ENCODE results near the gene MEG3. TPM values are rescaled to one million over a fixed set of nuclear protein-coding genes. Genes with fewer than 3 reads are reported as not detected.

Gene MEG3
- total RNA-seq, 1 experiment from 2014 or later = not detected

DNA sequence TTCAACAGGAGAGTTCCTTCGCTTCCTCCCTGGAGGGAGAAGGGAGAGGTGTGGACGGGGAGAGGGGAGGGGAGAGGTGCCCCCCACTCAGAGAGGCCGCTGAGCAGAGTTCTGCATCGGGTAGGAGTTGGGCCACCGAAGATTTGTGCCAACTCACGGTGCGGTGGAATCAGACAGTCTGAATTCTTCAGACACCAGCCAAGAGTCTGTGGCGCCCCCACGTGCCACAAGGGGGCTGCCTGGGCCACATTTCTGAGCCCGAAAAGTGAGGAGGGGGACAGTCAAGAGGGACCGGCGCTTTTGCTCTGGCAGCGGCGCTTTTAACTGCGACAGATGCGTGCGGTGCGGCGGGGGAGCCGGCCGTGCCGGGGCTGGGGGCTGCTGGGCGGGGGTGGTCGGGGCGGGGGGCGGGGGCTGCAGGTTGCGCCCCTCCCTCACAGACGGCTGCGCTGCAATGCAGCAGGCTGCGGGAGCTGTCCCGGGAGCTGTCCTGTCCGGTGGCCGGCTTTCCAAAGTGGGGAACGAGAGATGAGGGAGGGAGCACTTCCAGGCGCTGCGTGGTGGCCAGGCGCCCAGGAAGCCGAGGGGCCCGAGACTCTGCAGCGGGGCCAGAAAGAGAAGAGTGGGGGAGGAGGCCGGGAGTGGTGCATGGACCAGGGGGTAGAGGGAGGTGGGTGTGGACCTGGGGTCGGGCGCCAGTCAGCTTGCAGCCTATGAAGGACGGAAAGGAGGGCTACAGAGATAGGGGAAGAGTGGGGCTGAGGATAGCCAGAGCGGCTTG lies 78.6 kb downstream of the MEG3 start:
- Mint-ChIP-seq H3K27ac (ENCODE audit: unreplicated experiment) (peak overlapping the region; percentile 63), H3K9me3 (ENCODE audit: low read depth, unreplicated experiment) (no peaks in the 10 kb centered on the region), H3K4me3 (ENCODE audit: low read depth, unreplicated experiment) (peak overlapping the region; percentile 69)

DNA sequence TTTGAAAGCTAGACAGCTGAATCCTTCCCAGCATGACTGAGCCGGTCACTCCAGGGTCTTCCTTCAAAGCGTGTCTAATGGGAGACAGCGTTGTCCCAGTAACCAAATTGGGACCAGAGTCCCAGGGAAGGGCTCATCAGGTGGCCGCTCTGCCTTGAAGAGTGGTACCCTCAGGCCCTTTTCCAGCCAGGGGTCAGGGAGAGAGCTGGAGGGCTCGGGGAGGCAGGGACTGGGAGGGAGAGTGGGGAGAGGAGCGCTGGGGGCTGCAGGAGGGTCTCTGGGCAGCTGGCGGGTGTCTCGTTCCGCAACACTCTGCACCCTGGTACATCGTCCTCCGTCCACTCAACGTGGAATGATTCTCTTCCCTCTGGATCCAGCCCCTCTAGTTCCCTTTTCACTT lies 79.2 kb downstream of the MEG3 start:
- H3K9me3 Mint-ChIP-seq (ENCODE audit: low read depth, unreplicated experiment) = no peaks in the 10 kb centered on the region
- no peak overlapping the region for H3K4me3 Mint-ChIP-seq (ENCODE audit: low read depth, unreplicated experiment)
- peaks cover 6% of the 10 kb centered on the region for H3K36me3 Mint-ChIP-seq (ENCODE audit: insufficient read depth, unreplicated experiment)
- peaks cover 44% of the 10 kb centered on the region for H3K4me1 Mint-ChIP-seq (ENCODE audit: low read depth, unreplicated experiment)
- CTCF ChIA-PET = interaction anchor here (0.6 kb wide), 1 partner anchor 84 kb away, joined by 3 read pairs; no protein-coding TSS in a partner anchor
- BruUV-seq (replicated peaks) = no TSS peak
- no peak overlapping the region for H3K27ac Mint-ChIP-seq (ENCODE audit: unreplicated experiment)
- H3K27me3 Mint-ChIP-seq (ENCODE audit: unreplicated experiment) = no peaks in the 10 kb centered on the region
- no peak for DNase-seq
- TF ChIP-seq, protein P1, sequence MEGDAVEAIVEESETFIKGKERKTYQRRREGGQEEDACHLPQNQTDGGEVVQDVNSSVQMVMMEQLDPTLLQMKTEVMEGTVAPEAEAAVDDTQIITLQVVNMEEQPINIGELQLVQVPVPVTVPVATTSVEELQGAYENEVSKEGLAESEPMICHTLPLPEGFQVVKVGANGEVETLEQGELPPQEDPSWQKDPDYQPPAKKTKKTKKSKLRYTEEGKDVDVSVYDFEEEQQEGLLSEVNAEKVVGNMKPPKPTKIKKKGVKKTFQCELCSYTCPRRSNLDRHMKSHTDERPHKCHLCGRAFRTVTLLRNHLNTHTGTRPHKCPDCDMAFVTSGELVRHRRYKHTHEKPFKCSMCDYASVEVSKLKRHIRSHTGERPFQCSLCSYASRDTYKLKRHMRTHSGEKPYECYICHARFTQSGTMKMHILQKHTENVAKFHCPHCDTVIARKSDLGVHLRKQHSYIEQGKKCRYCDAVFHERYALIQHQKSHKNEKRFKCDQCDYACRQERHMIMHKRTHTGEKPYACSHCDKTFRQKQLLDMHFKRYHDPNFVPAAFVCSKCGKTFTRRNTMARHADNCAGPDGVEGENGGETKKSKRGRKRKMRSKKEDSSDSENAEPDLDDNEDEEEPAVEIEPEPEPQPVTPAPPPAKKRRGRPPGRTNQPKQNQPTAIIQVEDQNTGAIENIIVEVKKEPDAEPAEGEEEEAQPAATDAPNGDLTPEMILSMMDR (IDR thresholded peaks at IDR 0.05; ENCODE audit: unreplicated experiment) = no peak
- intact Hi-C loops (cut with micrococcal nuclease; ENCODE audit: unreplicated experiment) = loop anchor here (10.0 kb wide), 1 partner anchor 730 kb away; no protein-coding TSS in a partner anchor

More for the DNA sequence above, 78.6 kb downstream of the MEG3 start:
- peaks cover 50% of the 10 kb centered on the region for H3K4me1 Mint-ChIP-seq (ENCODE audit: low read depth, unreplicated experiment)
- intact Hi-C loops (cut with micrococcal nuclease; ENCODE audit: unreplicated experiment) = loop anchor here (10.0 kb wide), 1 partner anchor 730 kb away; no protein-coding TSS in a partner anchor
- BruUV-seq (replicated peaks) = no TSS peak
- H3K27me3 Mint-ChIP-seq (ENCODE audit: unreplicated experiment) = no peaks in the 10 kb centered on the region
- peaks cover 6% of the 10 kb centered on the region for H3K36me3 Mint-ChIP-seq (ENCODE audit: insufficient read depth, unreplicated experiment)
- DNase-seq = peak; percentile 54
- TF ChIP-seq, protein P1 (IDR thresholded peaks at IDR 0.05; ENCODE audit: unreplicated experiment) = no peak
- CTCF ChIA-PET = interaction anchor here (0.6 kb wide), 1 partner anchor 83 kb away, joined by 3 read pairs; no protein-coding TSS in a partner anchor

DNA sequence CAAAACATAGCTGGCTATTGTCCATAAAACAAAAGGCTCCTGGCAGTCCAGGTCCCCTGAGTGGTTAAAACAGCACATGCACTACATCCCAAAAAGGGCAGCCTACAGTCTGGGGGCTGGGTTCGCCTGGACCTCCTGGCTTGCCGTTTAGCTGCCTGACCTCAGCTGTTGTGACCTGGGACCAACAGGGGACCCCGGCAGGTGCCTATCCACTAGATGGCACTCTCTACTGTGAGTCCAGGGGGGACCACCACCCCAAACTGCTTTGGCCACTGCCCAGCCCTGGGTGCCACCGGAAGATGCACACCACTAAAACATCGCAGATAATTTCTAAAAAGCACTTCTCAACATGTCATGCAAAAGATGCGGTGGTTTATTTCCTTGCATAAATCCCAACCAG lies 80.5 kb downstream of the MEG3 start:
- peaks cover 6% of the 10 kb centered on the region for H3K36me3 Mint-ChIP-seq (ENCODE audit: insufficient read depth, unreplicated experiment)
- no peak overlapping the region for H3K4me3 Mint-ChIP-seq (ENCODE audit: low read depth, unreplicated experiment)
- TF ChIP-seq, protein P1 (IDR thresholded peaks at IDR 0.05; ENCODE audit: unreplicated experiment) = no peak
- no peak overlapping the region for H3K27ac Mint-ChIP-seq (ENCODE audit: unreplicated experiment)
- CTCF ChIA-PET = interaction anchor here (0.6 to 0.9 kb wide), 2 partner anchors 303 to 329 kb away, joined by 3 to 5 read pairs; no protein-coding TSS in a partner anchor
- DNase-seq = no peak
- peaks cover 35% of the 10 kb centered on the region for H3K4me1 Mint-ChIP-seq (ENCODE audit: low read depth, unreplicated experiment)
- no peaks in the 10 kb centered on the region for H3K27me3 Mint-ChIP-seq (ENCODE audit: unreplicated experiment)
- no peaks in the 10 kb centered on the region for H3K9me3 Mint-ChIP-seq (ENCODE audit: low read depth, unreplicated experiment)
- BruUV-seq (replicated peaks) = no TSS peak
- intact Hi-C loops (cut with micrococcal nuclease; ENCODE audit: unreplicated experiment) = loop anchor here (10.0 kb wide), 1 partner anchor 728 kb away; no protein-coding TSS in a partner anchor

DNA sequence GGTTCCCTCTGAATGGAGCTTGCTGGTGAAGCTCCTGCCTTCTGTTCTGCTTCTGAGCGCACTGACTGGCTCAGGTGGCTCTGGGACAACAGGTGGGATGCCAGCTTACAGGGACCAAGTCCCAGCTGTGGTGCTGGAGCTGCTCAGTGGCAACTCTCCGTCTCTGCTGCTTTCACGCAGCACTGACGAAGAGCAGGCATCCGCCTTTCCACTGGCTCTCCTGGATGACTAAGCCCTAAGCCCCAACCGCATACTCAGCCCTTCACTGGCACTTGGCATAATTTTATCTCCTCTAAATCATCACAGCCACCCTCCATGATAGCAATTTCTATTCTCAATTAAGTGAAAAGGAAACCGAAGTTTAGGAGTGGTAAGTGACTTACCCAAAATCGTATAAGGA lies 81.3 kb downstream of the MEG3 start:
- Mint-ChIP-seq H3K4me3 (ENCODE audit: low read depth, unreplicated experiment) (no peak overlapping the region), H3K27ac (ENCODE audit: unreplicated experiment) (no peak overlapping the region), H3K9me3 (ENCODE audit: low read depth, unreplicated experiment) (no peaks in the 10 kb centered on the region), H3K27me3 (ENCODE audit: unreplicated experiment) (no peaks in the 10 kb centered on the region), H3K4me1 (ENCODE audit: low read depth, unreplicated experiment) (peaks cover 33% of the 10 kb centered on the region), H3K36me3 (ENCODE audit: insufficient read depth, unreplicated experiment) (peaks cover 6% of the 10 kb centered on the region)
- CTCF ChIA-PET = no interaction called here
- TF ChIP-seq, protein P1 (IDR thresholded peaks at IDR 0.05; ENCODE audit: unreplicated experiment) = no peak
- no TSS peak for BruUV-seq (replicated peaks)
- intact Hi-C loops (cut with micrococcal nuclease; ENCODE audit: unreplicated experiment) = loop anchor here (10.0 kb wide), 1 partner anchor 728 kb away; no protein-coding TSS in a partner anchor
- DNase-seq = no peak

Data from Calu3 (cell line).